ENCODE measurements around the gene SLC25A22.

- TF ChIP-seq CTCF (IDR thresholded peaks at IDR 0.05), result no peak
- peak in 2 of 3 donors; percentile 48 to 56 for TF ChIP-seq POLR2AphosphoS5 (IDR thresholded peaks at IDR 0.05)
Measured at GRCh38 chr11:777288-778255, 20.5 kb downstream of the SLC25A22 start, which contains the start of gene GATD1.

Data from breast epithelium (tissue), 3 donors.